ENCODE data around the gene SMARCD3. TPM values are rescaled to one million over a fixed set of nuclear protein-coding genes. Genes with fewer than 3 reads are reported as not detected.

Gene SMARCD3
- total RNA-seq, 1 donor from 2014 or later: 96.9 TPM

- Mint-ChIP-seq H3K4me3 (ENCODE audit: unreplicated experiment) (no peak overlapping the region), H3K27me3 (ENCODE audit: unreplicated experiment) (peaks cover 43% of the 10 kb centered on the region)
These were observed 41.4 kb upstream of the SMARCD3 start for GRCh38 chr7:151289891-151290290.

GRCh38 chr7:151286148-151286547 lies 37.7 kb upstream of the SMARCD3 start:
- Mint-ChIP-seq H3K4me1 (ENCODE audit: unreplicated experiment) (no peaks in the 10 kb centered on the region), H3K4me3 (ENCODE audit: unreplicated experiment) (no peak overlapping the region), H3K27ac (ENCODE audit: unreplicated experiment) (no peak overlapping the region), H3K36me3 (ENCODE audit: unreplicated experiment) (no peaks in the 10 kb centered on the region), H3K9me3 (ENCODE audit: unreplicated experiment) (peaks cover 6% of the 10 kb centered on the region), H3K27me3 (ENCODE audit: unreplicated experiment) (peaks cover 53% of the 10 kb centered on the region)
- no peak for DNase-seq (ENCODE audit: extremely low spot score, unreplicated experiment)
- TF ChIP-seq CTCF (IDR thresholded peaks at IDR 0.05): no peak

More at GRCh38 chr7:151289891-151290290, 41.4 kb upstream of the SMARCD3 start:
- H3K4me1 Mint-ChIP-seq (ENCODE audit: unreplicated experiment): no peaks in the 10 kb centered on the region
- no peaks in the 10 kb centered on the region for H3K9me3 Mint-ChIP-seq (ENCODE audit: unreplicated experiment)
- H3K36me3 Mint-ChIP-seq (ENCODE audit: unreplicated experiment): no peaks in the 10 kb centered on the region
- H3K27ac Mint-ChIP-seq (ENCODE audit: unreplicated experiment): no peak overlapping the region
- TF ChIP-seq CTCF (IDR thresholded peaks at IDR 0.05): no peak
- no peak for DNase-seq (ENCODE audit: extremely low spot score, unreplicated experiment)

GRCh38 chr7:151283302-151283701 lies 34.8 kb upstream of the SMARCD3 start:
- peaks cover 69% of the 10 kb centered on the region for H3K27me3 Mint-ChIP-seq (ENCODE audit: unreplicated experiment)
- no peak for DNase-seq (ENCODE audit: extremely low spot score, unreplicated experiment)
- no peaks in the 10 kb centered on the region for H3K4me1 Mint-ChIP-seq (ENCODE audit: unreplicated experiment)
- no peaks in the 10 kb centered on the region for H3K36me3 Mint-ChIP-seq (ENCODE audit: unreplicated experiment)
- H3K9me3 Mint-ChIP-seq (ENCODE audit: unreplicated experiment): peaks cover 6% of the 10 kb centered on the region
- TF ChIP-seq CTCF (IDR thresholded peaks at IDR 0.05): no peak
- H3K27ac Mint-ChIP-seq (ENCODE audit: unreplicated experiment): no peak overlapping the region
- no peak overlapping the region for H3K4me3 Mint-ChIP-seq (ENCODE audit: unreplicated experiment)

- no peak for TF ChIP-seq CTCF (IDR thresholded peaks at IDR 0.05)
- no peak overlapping the region for H3K27ac Mint-ChIP-seq (ENCODE audit: unreplicated experiment)
- H3K4me3 Mint-ChIP-seq (ENCODE audit: unreplicated experiment): no peak overlapping the region
- H3K9me3 Mint-ChIP-seq (ENCODE audit: unreplicated experiment): peaks cover 6% of the 10 kb centered on the region
- no peak for DNase-seq (ENCODE audit: extremely low spot score, unreplicated experiment)
- peaks cover 64% of the 10 kb centered on the region for H3K27me3 Mint-ChIP-seq (ENCODE audit: unreplicated experiment)
- no peaks in the 10 kb centered on the region for H3K36me3 Mint-ChIP-seq (ENCODE audit: unreplicated experiment)
- peaks cover 4% of the 10 kb centered on the region for H3K4me1 Mint-ChIP-seq (ENCODE audit: unreplicated experiment)
These were observed 33.6 kb upstream of the SMARCD3 start for GRCh38 chr7:151282111-151282510.

GRCh38 chr7:151281686-151282085 lies 33.2 kb upstream of the SMARCD3 start:
- Mint-ChIP-seq H3K4me3 (ENCODE audit: unreplicated experiment) (no peak overlapping the region), H3K27me3 (ENCODE audit: unreplicated experiment) (peaks cover 62% of the 10 kb centered on the region), H3K36me3 (ENCODE audit: unreplicated experiment) (no peaks in the 10 kb centered on the region), H3K4me1 (ENCODE audit: unreplicated experiment) (peaks cover 5% of the 10 kb centered on the region), H3K9me3 (ENCODE audit: unreplicated experiment) (peaks cover 6% of the 10 kb centered on the region), H3K27ac (ENCODE audit: unreplicated experiment) (no peak overlapping the region)
- TF ChIP-seq CTCF (IDR thresholded peaks at IDR 0.05): no peak
- DNase-seq (ENCODE audit: extremely low spot score, unreplicated experiment): no peak
